GM19452 (cell line): ENCODE results near the gene TRABD2B.

Experiments used
- ATAC-seq: cut with Tn5 transposase; IDR thresholded peaks from one replicate; pipeline ENCODE4 v1.9.1; 2021; ENCODE audit not compliant: unreplicated experiment

The TRABD2B gene

GRCh38 chr1:47763591-47764171, 233.5 kb downstream of the TRABD2B start:
- no peak for ATAC-seq

GRCh38 chr1:47761974-47762373, 235.2 kb downstream of the TRABD2B start:
- ATAC-seq = no peak

- ATAC-seq = no peak
These were observed 235.8 kb downstream of the TRABD2B start for GRCh38 chr1:47761201-47761930.

DNA sequence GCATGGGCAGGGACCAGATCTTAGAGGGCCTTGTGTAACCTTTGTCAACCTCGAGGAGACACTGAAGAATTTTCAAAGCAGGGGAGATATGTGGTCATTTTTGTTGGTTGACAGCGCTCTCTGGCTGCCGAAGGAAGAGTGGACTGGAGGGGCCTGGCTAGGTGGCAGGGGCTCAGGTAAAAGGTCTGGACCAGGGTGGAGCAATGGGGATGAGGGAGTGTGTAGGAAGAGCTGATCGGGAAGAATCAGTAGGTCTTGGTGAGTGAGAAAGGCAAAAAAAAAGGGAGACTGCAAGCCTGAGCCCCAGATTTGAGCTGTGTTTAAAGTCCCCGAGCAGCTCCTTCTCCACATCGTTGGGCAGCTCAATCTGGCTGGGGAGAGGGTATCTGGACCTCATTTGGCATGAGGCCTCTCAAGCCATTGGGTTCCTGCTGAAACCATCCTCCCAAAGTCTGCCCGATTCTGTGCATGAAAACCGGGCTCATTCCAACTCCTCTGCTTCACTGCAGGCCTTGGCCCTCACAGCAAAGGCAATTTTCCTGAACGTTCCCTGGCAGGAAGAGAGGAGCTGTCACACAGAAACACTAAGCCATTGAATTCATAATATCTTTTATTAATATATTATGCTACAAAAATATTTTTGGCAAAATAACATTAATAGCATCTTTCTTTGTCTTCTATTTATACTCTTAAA, 237.1 kb downstream of the TRABD2B start:
- ATAC-seq = no peak

- ATAC-seq = no peak
These were observed 237.8 kb downstream of the TRABD2B start for GRCh38 chr1:47759251-47759935.

DNA sequence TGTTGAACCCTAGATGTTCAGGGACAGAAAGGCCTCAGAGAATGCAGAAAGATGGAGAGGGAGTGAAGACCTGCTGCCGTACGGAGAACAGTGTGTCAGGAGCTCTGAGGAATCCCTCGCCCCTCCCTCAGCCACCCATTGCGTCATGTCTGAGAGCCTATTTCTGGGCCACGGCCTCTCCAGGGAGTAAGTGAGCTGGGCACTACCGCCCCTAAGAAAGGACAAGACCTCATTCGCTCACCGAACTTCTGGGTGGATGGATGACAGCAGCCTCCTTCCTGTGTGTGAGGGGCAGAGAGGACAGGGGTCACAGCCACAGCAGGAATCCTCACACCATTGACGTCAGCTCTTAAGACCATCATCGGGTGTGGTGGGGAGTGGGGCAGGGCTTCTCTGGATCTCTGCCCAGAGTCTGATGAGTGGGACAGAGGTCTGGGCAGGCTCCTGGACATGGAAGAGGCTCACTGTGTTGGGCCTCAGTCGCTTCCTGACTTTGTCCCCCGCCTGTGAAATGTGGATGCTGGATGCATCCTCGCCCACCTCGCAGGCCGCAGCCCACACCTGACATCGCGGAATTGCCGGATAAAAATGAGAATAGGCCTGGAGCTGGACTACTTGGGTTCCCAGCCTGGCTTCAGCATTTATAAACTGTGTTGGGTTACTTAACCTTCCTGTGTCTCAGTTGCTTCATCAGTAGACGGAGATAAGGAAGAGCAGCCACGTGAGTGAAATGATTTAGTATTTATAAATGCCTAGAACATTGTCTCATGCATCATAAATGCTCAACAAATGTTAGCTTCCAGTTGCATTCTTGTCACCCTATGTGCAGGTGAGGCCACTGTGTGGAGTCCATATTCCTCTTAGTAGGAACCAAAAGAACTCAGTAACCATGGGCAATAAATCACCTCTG, 238.6 kb downstream of the TRABD2B start:
- no peak for ATAC-seq

DNA sequence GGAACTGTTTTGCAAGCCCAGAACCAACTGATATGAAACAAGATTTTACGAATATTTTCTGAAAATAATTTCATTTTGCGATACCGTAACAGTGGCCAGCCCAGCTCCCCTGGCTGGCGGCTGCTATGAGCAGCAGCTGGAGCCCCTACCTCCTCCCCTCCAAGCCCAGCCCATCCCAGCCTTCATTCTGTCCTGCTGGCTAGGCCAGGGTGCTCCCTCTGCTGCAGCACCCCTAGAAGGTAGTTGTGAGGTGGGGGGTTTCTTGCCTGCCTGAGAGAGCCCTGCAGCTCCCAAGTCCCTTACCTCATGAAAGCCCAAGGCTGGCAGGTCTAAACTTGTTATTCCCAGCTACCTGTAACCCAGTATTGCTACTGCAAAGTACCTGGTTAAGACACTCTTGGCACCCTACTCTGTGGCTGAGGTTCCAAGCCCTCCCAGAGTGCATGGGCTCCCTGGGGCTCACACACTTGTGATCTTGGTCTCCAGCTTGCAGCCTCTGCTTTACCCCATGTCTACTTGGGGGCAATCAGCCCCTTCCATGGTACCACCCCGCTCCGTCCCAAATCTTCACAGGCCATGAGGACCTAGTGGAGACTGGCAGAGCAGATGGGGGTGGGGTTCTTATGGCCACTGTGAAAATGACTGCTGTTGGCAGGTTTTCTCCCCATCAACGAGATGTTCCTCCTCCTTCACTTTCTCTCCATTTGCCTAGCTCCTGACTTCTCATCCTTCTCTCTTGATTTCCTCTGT, 239.8 kb downstream of the TRABD2B start:
- ATAC-seq = no peak

DNA sequence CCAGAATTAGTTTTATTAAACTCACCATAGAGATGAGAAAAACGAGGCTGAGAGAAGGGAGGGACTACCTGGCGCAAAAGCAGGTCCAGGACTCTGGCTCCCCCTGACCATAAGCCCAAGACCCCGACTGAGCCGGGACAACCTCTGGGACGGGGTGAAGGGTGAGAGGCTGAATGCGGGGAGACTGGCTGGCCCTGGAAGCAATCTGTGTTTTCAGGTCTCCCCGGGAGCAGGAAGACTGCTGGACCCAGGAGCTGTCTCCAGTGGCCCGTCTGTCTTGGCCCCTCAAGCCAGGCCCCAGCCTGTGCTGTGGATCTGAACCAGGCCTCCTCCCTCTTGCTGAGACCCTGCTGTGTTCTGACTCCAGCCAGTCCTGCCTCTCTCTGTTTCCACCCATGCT, 240.8 kb downstream of the TRABD2B start:
- no peak for ATAC-seq

GRCh38 chr1:47756006-47756405, 241.2 kb downstream of the TRABD2B start:
- no peak for ATAC-seq

DNA sequence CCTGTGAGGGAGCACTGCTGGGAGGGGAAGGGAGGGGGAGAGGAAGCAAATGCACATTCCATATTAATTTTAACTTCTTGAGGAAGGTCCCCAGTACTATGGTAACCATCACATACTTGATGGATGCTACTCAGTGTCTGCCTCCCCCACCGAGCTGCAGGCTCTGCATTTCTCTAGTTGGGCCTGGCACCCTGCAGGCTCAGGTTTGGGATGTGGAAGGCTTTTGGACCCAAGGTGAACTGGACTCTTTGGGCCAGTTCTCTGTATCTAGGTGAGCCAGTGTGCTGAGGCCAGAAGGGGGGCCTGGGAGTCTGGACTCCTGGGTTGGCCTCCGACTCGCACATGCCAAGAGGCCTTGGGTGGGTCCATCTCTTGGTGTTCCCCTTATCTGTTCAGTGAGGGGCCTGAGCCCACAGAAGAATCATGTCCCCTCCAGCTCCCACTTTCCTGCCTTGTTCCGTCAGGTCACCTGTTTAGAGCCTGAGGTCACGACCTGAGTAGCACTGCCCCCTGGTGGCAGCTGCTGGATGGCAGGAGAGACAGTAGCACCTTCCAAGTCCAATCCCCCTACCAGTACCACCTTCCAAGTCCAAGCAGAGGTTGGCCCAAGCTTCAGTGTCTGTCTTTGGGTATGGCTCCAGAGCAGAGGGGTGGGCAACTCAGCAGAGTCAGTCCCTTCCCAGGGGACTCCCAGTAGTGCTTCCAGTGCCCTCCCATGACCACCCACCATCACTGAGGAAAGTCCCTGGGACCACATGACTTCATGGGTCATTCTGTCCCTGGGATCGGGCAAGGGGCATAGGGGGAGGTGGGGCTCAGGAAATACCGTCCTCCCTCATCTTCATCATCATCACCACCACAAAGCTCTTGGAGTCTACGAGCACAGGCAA, 241.8 kb downstream of the TRABD2B start:
- ATAC-seq = peak; percentile 82

DNA sequence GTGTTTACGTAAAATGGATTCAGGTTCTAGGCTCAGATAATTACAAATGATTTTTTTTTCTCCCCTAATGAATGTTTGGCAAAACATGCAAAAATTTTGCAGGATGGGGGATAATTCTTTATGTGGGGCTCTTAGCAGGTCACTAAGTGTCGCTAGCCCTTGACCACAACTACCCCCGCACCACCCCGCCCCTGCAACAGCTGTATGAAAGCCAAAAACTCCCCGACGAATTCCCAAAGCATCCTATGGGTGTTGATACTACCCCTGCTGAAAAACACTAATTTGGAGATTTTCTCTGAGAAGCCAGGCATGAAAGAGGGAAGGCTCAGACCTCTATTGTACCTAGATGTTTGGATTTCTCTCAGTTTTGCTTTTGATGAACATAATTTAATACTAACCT, 243.0 kb downstream of the TRABD2B start:
- no peak for ATAC-seq

DNA sequence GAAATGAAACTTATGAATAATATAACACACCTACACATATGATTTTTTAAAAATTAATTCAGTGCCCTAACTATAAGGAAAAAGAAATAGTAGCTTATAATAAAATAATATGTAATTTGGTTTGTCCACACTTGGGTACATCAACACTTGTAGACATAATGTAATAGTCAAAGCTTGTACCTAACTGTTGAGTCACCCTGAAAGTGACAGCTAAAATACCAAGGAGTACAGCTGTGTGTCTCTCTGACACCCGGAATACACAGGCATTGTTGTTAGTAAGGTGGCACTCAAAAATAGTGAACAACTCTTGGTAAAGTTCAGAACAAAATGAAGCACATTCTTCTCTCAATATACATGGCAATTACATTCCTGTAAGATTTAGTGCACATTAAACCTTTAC, 243.4 kb downstream of the TRABD2B start:
- ATAC-seq = no peak

DNA sequence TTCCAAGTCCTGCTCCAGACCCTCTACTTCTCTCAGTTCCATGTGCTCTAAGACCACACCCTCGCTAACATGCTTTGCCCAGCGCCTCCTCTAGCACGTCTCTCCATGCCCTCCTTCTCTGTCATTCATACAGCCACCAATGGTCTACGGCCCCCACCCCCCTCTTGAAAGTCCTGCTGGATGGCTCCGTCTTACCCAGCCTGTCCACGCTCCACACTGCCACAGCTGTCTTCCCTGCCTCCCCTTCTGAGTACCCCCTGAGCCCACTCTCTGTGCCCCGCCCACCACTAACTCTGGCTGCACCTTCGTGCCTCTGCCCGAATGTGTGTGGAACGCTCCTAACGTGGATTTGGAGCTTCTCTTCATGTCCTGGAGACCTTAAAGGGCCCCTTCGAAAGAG, 244.6 kb downstream of the TRABD2B start:
- no peak for ATAC-seq

DNA sequence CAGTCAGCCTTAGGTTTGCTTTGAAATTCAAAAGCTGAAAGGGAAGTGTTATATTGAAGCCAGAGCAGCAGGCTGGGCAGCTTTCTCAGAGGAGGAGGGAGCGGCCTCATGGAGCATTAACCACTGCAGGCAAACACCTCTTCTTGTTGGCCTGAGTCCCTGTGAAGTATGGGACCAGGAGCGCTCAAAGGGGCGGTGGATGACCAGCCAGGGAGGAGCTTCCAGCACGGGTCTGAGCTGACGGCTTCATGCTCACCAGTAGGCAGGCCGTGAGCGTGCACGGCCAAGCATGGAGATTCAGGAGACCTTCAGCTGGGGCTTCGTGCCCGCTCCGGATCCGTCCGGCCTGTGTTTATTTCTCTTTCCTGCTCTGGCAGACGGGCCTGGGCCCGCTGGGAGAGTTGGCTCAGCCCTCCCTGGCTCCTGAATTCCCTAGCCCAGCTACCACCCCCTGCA, 245.2 kb downstream of the TRABD2B start:
- no peak for ATAC-seq

- no peak for ATAC-seq
These were observed 246.0 kb downstream of the TRABD2B start for GRCh38 chr1:47751193-47751592.

DNA sequence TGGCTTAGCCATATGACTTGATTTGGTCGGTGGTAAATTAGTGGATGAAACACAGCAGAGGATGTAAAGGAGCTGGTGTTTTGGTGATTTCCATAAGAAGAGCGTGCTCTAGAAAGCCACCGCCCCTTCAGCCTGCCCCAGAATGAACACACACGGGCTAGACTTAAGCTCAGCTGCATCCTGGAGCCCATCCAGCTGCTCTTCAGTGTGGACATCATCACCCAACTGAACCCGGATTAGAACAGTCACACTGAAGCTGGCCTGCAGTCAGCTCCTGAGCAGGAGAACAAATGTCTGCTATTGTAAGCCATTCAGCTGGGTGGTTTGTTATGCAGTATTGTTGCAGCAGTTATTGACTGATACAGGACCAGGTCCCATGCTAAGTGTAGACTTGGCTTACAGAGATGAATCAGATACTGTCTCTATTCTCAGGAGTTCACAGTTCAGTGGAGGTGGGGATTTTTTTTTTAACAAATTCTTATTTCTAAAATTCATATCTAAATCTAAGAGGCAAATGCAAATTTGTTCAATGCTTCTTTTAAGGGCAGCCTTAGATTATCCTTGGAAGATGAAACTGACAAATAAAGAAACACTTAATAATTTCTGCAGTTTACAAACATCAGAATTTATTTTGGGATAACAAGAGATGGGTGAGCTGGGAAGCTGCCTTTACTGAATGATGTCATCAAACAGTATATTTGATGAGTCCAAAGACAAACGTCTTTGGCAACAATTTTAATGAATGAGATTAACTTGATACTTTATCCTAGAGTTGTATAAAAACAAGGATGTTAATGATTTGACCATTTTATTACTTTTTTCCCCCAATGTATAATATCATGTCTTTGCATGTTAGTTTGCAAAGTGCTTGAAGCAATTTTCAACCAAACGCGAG, 251.2 kb downstream of the TRABD2B start:
- ATAC-seq = no peak

GRCh38 chr1:47742890-47743760, 254.1 kb downstream of the TRABD2B start:
- ATAC-seq = no peak
